GM08714 (cell line): ENCODE results near the gene TMEM53.

Source experiments
- H3K4me3 ChIP-seq: fragments of 200-500 bp; sonication (Bioruptor generic); 2 replicates; pipeline ENCODE4 v1.5.1; 2014; ENCODE audit warnings: mild to moderate bottlenecking, low read length, inconsistent platforms
- ZNF274 ChIP-seq: IDR thresholded peaks from 2 replicates; pipeline ENCODE4 v1.6.1; 2012; ENCODE audit warnings: mild to moderate bottlenecking, low read depth, low read length

TMEM53 gene

GRCh38 chr1:44609768-44610526 is 64.3 kb downstream of the TMEM53 start:
- H3K4me3 ChIP-seq = no peak overlapping the region
- no peak for TF ChIP-seq ZNF274

GRCh38 chr1:44609412-44609767 is 64.9 kb downstream of the TMEM53 start:
- no peak for TF ChIP-seq ZNF274
- no peak overlapping the region for H3K4me3 ChIP-seq

GRCh38 chr1:44608141-44608540 is 66.1 kb downstream of the TMEM53 start:
- H3K4me3 ChIP-seq = no peak overlapping the region

GRCh38 chr1:44606701-44607281 is 67.5 kb downstream of the TMEM53 start:
- no peak for TF ChIP-seq ZNF274
- H3K4me3 ChIP-seq = no peak overlapping the region

More at GRCh38 chr1:44608141-44608540, 66.1 kb downstream of the TMEM53 start:
- no peak for TF ChIP-seq ZNF274

- no peak overlapping the region for H3K4me3 ChIP-seq
- no peak for TF ChIP-seq ZNF274
Observed at GRCh38 chr1:44605914-44606615, 68.2 kb downstream of the TMEM53 start.

- no peak for TF ChIP-seq ZNF274
- no peak overlapping the region for H3K4me3 ChIP-seq
Observed at GRCh38 chr1:44604157-44604955, 69.9 kb downstream of the TMEM53 start.

GRCh38 chr1:44603718-44604117 is 70.6 kb downstream of the TMEM53 start:
- no peak overlapping the region for H3K4me3 ChIP-seq

More at GRCh38 chr1:44603718-44604117, 70.6 kb downstream of the TMEM53 start:
- TF ChIP-seq ZNF274 = no peak
